Prostate gland (tissue), 2 donors: ENCODE data around the gene AVEN.

ENCODE experiments used
- CTCF ChIP-seq, 4 experiments: fragments of 200-600 bp in 2 of 4; fragments of 450-650 bp in 2 of 4; sonication (generic) in 2 of 4; IDR thresholded peaks; 1 replicate in 3 of 4; 2 replicates in 1 of 4; pipeline ENCODE4 v1.5.1; 2016 to 2019; ENCODE audit warnings: antibody characterized with exemption in 4 of 4, mild to moderate bottlenecking in 2 of 4, moderate library complexity in 2 of 4
- POLR2A ChIP-seq: fragments of 450-650 bp; IDR thresholded peaks from one replicate; pipeline ENCODE4 v1.6.1; 2016; ENCODE audit warnings: antibody characterized with exemption, mild to moderate bottlenecking

GRCh38 chr15:34014556-34014955, 24.4 kb downstream of the AVEN start:
- TF ChIP-seq CTCF (IDR thresholded peaks at IDR 0.05) (no peak), POLR2A (no peak)
